Epithelial cell of esophagus (primary cell): ENCODE measurements around the gene OR11L1.

Experiments
- DNase-seq: peaks from one replicate; pipeline ENCODE4 v3.0.0; 2010; ENCODE audit warnings: low read depth
- H3K4me3 ChIP-seq: 2 replicates; pipeline ENCODE4 v1.5.1; 2011; ENCODE audit warnings: mild to moderate bottlenecking, low read length, control low read depth
- CTCF ChIP-seq: IDR thresholded peaks from 2 replicates; pipeline ENCODE4 v1.5.1; 2011; ENCODE audit warnings: low read depth, mild to moderate bottlenecking, low read length, control low read depth, inconsistent platforms; ENCODE audit not compliant: insufficient read depth; ENCODE audit errors: missing control alignments

The OR11L1 gene

GRCh38 chr1:247845011-247845692 lies 3.5 kb upstream of the OR11L1 start:
- H3K4me3 ChIP-seq = no peak overlapping the region
- TF ChIP-seq CTCF = no peak
- DNase-seq = no peak

GRCh38 chr1:247843411-247843810 lies 1.7 kb upstream of the OR11L1 start:
- TF ChIP-seq CTCF = no peak
- DNase-seq = no peak
- no peak overlapping the region for H3K4me3 ChIP-seq

- no peak for DNase-seq
- no peak for TF ChIP-seq CTCF
Measured at GRCh38 chr1:247840818-247841217, 878 bp downstream of the OR11L1 start.

GRCh38 chr1:247833601-247834000 lies 8.1 kb downstream of the OR11L1 start:
- DNase-seq = no peak
- no peak for TF ChIP-seq CTCF

More at GRCh38 chr1:247840818-247841217, 878 bp downstream of the OR11L1 start:
- no peak overlapping the region for H3K4me3 ChIP-seq

GRCh38 chr1:247829656-247830055 lies 12.0 kb downstream of the OR11L1 start:
- no peak for TF ChIP-seq CTCF
- H3K4me3 ChIP-seq = no peak overlapping the region
- no peak for DNase-seq

More at GRCh38 chr1:247833601-247834000, 8.1 kb downstream of the OR11L1 start:
- no peak overlapping the region for H3K4me3 ChIP-seq

GRCh38 chr1:247825362-247825761 lies 16.3 kb downstream of the OR11L1 start:
- TF ChIP-seq CTCF = no peak
- DNase-seq = no peak
- no peak overlapping the region for H3K4me3 ChIP-seq

GRCh38 chr1:247824023-247824422 lies 17.7 kb downstream of the OR11L1 start, which contains the start of gene OR14A16:
Gene OR14A16, minus strand, starts transcription at chr1:247824119. Its CDS starts 8,390 bp downstream, at chr1:247815729.
- H3K4me3 ChIP-seq = no peak within 1 kb of the TSS
- DNase-seq = no peak
- TF ChIP-seq CTCF = no peak
